WTC11 (cell line): ENCODE data around the gene COL1A1.

ENCODE experiments used
- NR1H2 ChIP-seq: sonication (generic); formaldehyde crosslinking; IDR thresholded peaks from 2 replicates; pipeline ENCODE4 v1.9.0; 2021; ENCODE audit warnings: mild to moderate bottlenecking, moderate library complexity, missing genetic modification reagents
- TEAD1 ChIP-seq: sonication (generic); formaldehyde crosslinking; IDR thresholded peaks from 2 replicates; pipeline ENCODE4 v1.8.0; 2022; ENCODE audit warnings: mild to moderate bottlenecking, missing genetic modification reagents
- TEAD4 ChIP-seq: sonication (generic); formaldehyde crosslinking; IDR thresholded peaks from 2 replicates; pipeline ENCODE4 v1.8.0; 2022; ENCODE audit warnings: mild to moderate bottlenecking, missing genetic modification reagents
- USF1 ChIP-seq: sonication (generic); formaldehyde crosslinking; IDR thresholded peaks from 2 replicates; pipeline ENCODE4 v1.8.0; 2022; ENCODE audit warnings: mild to moderate bottlenecking, missing genetic modification reagents
- ZNF396 ChIP-seq: fragments of 250-450 bp; sonication (Bioruptor Pico); IDR thresholded peaks from 2 replicates; pipeline ENCODE4 v1.8.0; 2021; ENCODE audit warnings: mild to moderate bottlenecking, moderate library complexity, borderline replicate concordance
- ZNF512 ChIP-seq: sonication (generic); formaldehyde crosslinking; IDR thresholded peaks from 2 replicates; pipeline ENCODE4 v1.8.1; 2022; ENCODE audit warnings: missing genetic modification reagents, borderline replicate concordance
- TF ChIP-seq, protein P1 (sequence below): fragments of 200-600 bp; IDR thresholded peaks from 2 replicates; pipeline ENCODE4 v1.8.0; 2022; ENCODE audit warnings: antibody characterized with exemption
- TF ChIP-seq, protein P2 (sequence below): sonication (generic); formaldehyde crosslinking; conservative IDR thresholded peaks from 2 replicates; pipeline ENCODE4 v1.8.1; 2022; ENCODE audit warnings: mild to moderate bottlenecking, missing genetic modification reagents
- TF ChIP-seq, protein P3 (sequence below): sonication (generic); formaldehyde crosslinking; IDR thresholded peaks from 2 replicates; pipeline ENCODE4 v1.8.1; 2023; ENCODE audit warnings: mild to moderate bottlenecking, missing genetic modification reagents
- TF ChIP-seq, protein P4 (sequence below): sonication (generic); formaldehyde crosslinking; IDR thresholded peaks from 2 replicates; pipeline ENCODE4 v1.8.0; 2023; ENCODE audit warnings: mild to moderate bottlenecking, missing genetic modification reagents

DNA sequence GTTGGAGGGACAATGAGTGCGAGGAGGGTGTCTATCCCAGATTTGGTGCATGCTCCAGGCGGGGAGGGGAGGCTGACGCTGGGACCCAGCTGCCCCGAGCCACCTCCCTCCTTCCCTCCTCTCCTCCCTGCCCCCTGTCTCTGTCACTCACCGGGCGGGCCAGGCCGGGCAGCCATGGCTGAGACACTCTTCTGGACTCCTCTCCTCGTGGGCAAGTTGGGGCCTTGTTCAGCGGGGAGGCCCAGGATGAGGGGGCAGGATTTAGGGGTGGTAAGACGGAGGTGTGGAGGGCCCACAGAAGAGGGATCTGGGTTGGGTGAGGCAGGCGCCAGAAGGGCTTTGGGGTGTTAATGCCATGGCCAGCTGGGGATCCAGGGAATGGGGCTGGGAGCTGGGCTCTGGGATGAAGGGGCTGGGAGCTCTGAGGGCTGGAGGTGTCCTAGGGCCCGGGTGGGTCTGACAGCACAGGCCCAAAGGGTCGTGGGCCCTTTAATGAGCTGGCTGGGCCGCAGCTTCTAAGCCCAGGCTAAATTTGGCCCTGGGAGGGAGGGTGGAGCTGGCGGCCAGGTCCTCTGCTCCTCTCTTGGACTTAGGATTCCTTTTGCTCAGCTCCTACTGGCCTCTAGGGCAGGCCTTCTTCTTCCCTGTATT is 35.4 kb downstream of the COL1A1 start, which contains the start of gene SGCA:
- TF ChIP-seq, protein P1, sequence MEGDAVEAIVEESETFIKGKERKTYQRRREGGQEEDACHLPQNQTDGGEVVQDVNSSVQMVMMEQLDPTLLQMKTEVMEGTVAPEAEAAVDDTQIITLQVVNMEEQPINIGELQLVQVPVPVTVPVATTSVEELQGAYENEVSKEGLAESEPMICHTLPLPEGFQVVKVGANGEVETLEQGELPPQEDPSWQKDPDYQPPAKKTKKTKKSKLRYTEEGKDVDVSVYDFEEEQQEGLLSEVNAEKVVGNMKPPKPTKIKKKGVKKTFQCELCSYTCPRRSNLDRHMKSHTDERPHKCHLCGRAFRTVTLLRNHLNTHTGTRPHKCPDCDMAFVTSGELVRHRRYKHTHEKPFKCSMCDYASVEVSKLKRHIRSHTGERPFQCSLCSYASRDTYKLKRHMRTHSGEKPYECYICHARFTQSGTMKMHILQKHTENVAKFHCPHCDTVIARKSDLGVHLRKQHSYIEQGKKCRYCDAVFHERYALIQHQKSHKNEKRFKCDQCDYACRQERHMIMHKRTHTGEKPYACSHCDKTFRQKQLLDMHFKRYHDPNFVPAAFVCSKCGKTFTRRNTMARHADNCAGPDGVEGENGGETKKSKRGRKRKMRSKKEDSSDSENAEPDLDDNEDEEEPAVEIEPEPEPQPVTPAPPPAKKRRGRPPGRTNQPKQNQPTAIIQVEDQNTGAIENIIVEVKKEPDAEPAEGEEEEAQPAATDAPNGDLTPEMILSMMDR: no peak
- TF ChIP-seq NR1H2 (CRISPR knock-in tag): no peak
- TF ChIP-seq, protein P2, sequence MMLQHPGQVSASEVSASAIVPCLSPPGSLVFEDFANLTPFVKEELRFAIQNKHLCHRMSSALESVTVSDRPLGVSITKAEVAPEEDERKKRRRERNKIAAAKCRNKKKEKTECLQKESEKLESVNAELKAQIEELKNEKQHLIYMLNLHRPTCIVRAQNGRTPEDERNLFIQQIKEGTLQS: no peak
- TF ChIP-seq USF1: no peak
- TF ChIP-seq TEAD1 (CRISPR knock-in tag): no peak
- no peak for TF ChIP-seq ZNF396 (CRISPR knock-in tag)
- TF ChIP-seq ZNF512: no peak
- TF ChIP-seq, protein P3, sequence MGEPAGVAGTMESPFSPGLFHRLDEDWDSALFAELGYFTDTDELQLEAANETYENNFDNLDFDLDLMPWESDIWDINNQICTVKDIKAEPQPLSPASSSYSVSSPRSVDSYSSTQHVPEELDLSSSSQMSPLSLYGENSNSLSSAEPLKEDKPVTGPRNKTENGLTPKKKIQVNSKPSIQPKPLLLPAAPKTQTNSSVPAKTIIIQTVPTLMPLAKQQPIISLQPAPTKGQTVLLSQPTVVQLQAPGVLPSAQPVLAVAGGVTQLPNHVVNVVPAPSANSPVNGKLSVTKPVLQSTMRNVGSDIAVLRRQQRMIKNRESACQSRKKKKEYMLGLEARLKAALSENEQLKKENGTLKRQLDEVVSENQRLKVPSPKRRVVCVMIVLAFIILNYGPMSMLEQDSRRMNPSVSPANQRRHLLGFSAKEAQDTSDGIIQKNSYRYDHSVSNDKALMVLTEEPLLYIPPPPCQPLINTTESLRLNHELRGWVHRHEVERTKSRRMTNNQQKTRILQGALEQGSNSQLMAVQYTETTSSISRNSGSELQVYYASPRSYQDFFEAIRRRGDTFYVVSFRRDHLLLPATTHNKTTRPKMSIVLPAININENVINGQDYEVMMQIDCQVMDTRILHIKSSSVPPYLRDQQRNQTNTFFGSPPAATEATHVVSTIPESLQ: no peak
- TF ChIP-seq TEAD4 (CRISPR knock-in tag): no peak
- TF ChIP-seq, protein P4, sequence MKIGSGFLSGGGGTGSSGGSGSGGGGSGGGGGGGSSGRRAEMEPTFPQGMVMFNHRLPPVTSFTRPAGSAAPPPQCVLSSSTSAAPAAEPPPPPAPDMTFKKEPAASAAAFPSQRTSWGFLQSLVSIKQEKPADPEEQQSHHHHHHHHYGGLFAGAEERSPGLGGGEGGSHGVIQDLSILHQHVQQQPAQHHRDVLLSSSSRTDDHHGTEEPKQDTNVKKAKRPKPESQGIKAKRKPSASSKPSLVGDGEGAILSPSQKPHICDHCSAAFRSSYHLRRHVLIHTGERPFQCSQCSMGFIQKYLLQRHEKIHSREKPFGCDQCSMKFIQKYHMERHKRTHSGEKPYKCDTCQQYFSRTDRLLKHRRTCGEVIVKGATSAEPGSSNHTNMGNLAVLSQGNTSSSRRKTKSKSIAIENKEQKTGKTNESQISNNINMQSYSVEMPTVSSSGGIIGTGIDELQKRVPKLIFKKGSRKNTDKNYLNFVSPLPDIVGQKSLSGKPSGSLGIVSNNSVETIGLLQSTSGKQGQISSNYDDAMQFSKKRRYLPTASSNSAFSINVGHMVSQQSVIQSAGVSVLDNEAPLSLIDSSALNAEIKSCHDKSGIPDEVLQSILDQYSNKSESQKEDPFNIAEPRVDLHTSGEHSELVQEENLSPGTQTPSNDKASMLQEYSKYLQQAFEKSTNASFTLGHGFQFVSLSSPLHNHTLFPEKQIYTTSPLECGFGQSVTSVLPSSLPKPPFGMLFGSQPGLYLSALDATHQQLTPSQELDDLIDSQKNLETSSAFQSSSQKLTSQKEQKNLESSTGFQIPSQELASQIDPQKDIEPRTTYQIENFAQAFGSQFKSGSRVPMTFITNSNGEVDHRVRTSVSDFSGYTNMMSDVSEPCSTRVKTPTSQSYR: no peak
